A549 treated with RU486 at 1 μM for 4 hours (cell line): Measurements from ENCODE around the gene PPRC1. TPM values are rescaled to one million over a fixed set of nuclear protein-coding genes. Genes with fewer than 3 reads are reported as not detected.

Experiments used
- total RNA-seq: library from RNA; stranded (reverse); fragments of 200-300 nt; extraction: Qiagen RNA extraction; gene quantifications from 5 replicates; pipeline ENCODE4 v1.2.3, GENCODE V29; 2022; ENCODE audit warnings: low read depth

PPRC1 gene, protein sequence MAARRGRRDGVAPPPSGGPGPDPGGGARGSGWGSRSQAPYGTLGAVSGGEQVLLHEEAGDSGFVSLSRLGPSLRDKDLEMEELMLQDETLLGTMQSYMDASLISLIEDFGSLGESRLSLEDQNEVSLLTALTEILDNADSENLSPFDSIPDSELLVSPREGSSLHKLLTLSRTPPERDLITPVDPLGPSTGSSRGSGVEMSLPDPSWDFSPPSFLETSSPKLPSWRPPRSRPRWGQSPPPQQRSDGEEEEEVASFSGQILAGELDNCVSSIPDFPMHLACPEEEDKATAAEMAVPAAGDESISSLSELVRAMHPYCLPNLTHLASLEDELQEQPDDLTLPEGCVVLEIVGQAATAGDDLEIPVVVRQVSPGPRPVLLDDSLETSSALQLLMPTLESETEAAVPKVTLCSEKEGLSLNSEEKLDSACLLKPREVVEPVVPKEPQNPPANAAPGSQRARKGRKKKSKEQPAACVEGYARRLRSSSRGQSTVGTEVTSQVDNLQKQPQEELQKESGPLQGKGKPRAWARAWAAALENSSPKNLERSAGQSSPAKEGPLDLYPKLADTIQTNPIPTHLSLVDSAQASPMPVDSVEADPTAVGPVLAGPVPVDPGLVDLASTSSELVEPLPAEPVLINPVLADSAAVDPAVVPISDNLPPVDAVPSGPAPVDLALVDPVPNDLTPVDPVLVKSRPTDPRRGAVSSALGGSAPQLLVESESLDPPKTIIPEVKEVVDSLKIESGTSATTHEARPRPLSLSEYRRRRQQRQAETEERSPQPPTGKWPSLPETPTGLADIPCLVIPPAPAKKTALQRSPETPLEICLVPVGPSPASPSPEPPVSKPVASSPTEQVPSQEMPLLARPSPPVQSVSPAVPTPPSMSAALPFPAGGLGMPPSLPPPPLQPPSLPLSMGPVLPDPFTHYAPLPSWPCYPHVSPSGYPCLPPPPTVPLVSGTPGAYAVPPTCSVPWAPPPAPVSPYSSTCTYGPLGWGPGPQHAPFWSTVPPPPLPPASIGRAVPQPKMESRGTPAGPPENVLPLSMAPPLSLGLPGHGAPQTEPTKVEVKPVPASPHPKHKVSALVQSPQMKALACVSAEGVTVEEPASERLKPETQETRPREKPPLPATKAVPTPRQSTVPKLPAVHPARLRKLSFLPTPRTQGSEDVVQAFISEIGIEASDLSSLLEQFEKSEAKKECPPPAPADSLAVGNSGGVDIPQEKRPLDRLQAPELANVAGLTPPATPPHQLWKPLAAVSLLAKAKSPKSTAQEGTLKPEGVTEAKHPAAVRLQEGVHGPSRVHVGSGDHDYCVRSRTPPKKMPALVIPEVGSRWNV (N-terminal part only)
- total RNA-seq: 47.0 to 70.3 TPM (median 58.0 TPM) in 5 replicates

DNA sequence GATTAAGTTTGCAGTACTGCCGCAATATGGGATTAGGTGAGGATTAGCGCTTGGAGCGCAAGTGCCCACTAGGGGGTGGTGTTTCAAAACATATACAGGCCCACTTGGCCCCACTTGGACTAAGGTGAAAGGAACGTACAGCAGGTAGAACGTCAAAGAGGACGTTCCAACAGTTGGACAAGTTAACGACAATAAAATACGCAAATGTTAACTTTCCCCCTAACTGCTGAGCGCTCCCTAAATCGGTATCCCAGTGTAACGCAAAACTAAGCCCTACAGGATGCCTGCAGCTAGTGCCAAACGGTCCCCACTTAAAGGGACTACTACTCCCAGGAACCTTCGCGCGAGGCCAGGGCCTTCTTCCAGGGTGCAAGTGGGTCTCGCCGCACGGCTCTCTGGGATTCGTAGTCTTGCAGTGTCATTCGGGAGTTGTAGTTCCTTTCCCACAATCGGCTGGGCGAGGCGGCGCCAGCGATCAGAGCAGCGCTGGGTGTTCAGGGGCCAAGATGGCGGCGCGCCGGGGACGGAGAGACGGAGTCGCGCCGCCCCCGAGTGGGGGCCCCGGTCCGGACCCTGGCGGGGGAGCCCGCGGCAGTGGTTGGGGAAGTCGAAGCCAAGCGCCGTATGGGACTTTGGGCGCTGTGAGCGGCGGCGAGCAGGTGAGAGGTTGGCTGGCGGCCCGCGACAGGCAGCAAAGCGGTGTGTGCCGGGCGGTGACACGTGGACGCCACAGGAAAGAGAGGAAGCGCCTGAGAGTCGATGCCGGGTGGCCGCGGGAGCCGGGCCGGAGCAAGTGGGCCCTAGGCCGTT, at the start of gene PPRC1:
Gene PPRC1, plus strand, starts transcription at position 478 of the 810 bp plus-strand sequence. Its CDS starts 29 bp downstream, at position 507.

DNA sequence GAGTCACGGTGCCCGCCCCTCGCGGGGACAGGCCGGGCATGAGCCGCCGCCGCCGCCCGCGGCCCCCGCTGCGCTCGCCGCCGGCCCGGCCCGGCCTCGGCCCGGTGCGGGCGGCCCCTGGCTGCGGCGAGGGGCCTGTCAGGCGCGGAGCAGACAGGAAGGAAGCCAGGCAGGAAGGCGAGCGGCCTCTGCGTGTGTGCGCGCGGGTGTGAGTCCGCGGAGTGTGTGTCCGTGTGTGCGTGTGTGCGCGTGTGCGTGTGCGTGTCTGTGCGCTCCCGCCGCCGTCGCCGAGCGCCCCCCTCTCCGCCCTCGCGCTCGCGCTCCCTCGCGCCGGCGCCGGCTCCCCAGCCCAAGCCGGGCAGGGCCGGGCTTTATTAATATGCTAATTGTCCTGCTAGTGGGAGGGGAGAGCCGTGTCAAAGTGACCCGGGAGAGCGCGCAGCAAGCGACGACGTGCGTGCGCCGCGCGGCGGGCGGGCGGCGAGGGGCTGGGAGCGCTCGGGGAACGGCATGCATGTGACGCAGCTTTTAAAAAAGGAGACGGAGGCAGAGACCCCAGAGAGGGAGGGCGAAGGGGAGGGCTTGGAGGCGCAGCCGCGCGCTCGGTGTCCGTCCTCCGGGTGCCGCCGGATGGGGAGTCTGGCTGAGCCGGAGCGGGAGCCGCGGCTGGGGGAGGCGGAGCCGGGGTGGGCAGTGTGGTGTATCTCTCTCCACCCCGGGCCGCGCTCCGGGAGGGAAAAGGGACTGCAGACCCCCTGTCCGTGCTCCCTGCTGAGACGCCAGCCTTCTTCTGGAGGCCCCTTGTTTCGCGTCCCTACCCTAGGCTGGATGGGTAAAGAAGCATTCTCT, 12.5 kb upstream of the PPRC1 start, which contains the start of gene LDB1:
Gene LDB1, minus strand, starts transcription at position 227 of the 849 bp plus-strand sequence. CDS start 258 bp downstream, outside the sequence.

GRCh38 chr10:102151774-102152544, 19.1 kb downstream of the PPRC1 start, which contains the start of gene NOLC1:
NOLC1 (plus strand) TSS chr10:102152389; CDS start chr10:102152411, 22 bp downstream.

Other genes with a start within 250 kb of the PPRC1 start
- 10.3 to 13.2 TPM (median 12.2 TPM) in 5 replicates for gene ARMH3, start 76.9 kb upstream of the PPRC1 start, total RNA-seq
- 25.0 to 40.1 TPM (median 33.9 TPM) in 5 replicates for gene HPS6, start 67.7 kb upstream of the PPRC1 start, total RNA-seq
- 29.7 to 40.1 TPM (median 37.0 TPM) in 5 replicates for gene LDB1, start 12.7 kb upstream of the PPRC1 start, total RNA-seq
- gene NOLC1, start 19.3 kb downstream of the PPRC1 start, total RNA-seq: 174 to 199 TPM (median 189 TPM) in 5 replicates
- gene ELOVL3, start 93.3 kb downstream of the PPRC1 start, total RNA-seq: 0.10 to 0.27 TPM (median 0.25 TPM) in 5 replicates
- gene PITX3, start 108.5 kb downstream of the PPRC1 start, total RNA-seq: 0.27 to 0.38 TPM (median 0.29 TPM) in 4 of 5 replicates, not detected in the other
- 19.6 to 24.9 TPM (median 24.4 TPM) in 5 replicates for gene GBF1, start 112.5 kb downstream of the PPRC1 start, total RNA-seq